Tibial nerve (tissue), 3 donors: Measurements from ENCODE around the gene FHOD1.

ENCODE experiments used
- CTCF ChIP-seq, 5 experiments: fragments of 200-600 bp in 3 of 5; fragments of 450-650 bp in 2 of 5; sonication (generic) in 3 of 5; IDR thresholded peaks; one replicate each; pipeline ENCODE4 v1.5.1; 2016 to 2019; ENCODE audit warnings: antibody characterized with exemption in 5 of 5, mild to moderate bottlenecking in 3 of 5, moderate library complexity in 2 of 5
- POLR2A ChIP-seq, 2 donors: fragments of 450-650 bp; IDR thresholded peaks; one replicate each; pipeline ENCODE4 v1.6.1; 2017; ENCODE audit warnings: antibody characterized with exemption in 2 of 2, mild to moderate bottlenecking in 2 of 2, moderate library complexity in 2 of 2

- no peak for TF ChIP-seq CTCF (IDR thresholded peaks at IDR 0.05)
- no peak for TF ChIP-seq POLR2A (IDR thresholded peaks at IDR 0.05)
These were observed 35.6 kb downstream of the FHOD1 start for GRCh38 chr16:67211674-67212073.
